ENCODE measurements around the gene AUH. TPM values are rescaled to one million over a fixed set of nuclear protein-coding genes. Genes with fewer than 3 reads are reported as not detected.

Gene AUH
- total RNA-seq, 1 donor: 19.6 TPM

GRCh38 chr9:91240596-91241165 is 121.0 kb downstream of the AUH start:
- DNase-seq (ENCODE audit: low read depth): no peak
- no peak for TF ChIP-seq CTCF (IDR thresholded peaks at IDR 0.05; ENCODE audit: insufficient read depth, low read length)
- H3K4me3 ChIP-seq (ENCODE audit: low read depth, low read length): no peak overlapping the region

GRCh38 chr9:91239367-91240111 is 122.2 kb downstream of the AUH start:
- H3K4me3 ChIP-seq (ENCODE audit: low read depth, low read length): no peak overlapping the region
- TF ChIP-seq CTCF (IDR thresholded peaks at IDR 0.05; ENCODE audit: insufficient read depth, low read length): no peak
- DNase-seq (ENCODE audit: low read depth): no peak

- DNase-seq (ENCODE audit: low read depth): no peak
- no peak for TF ChIP-seq CTCF (IDR thresholded peaks at IDR 0.05; ENCODE audit: insufficient read depth, low read length)
- no peak overlapping the region for H3K4me3 ChIP-seq (ENCODE audit: low read depth, low read length)
Measured at GRCh38 chr9:91234523-91234922, 127.2 kb downstream of the AUH start.

- no peak for TF ChIP-seq CTCF (IDR thresholded peaks at IDR 0.05; ENCODE audit: insufficient read depth, low read length)
- no peak overlapping the region for H3K4me3 ChIP-seq (ENCODE audit: low read depth, low read length)
- no peak for DNase-seq (ENCODE audit: low read depth)
Measured at GRCh38 chr9:91231619-91232018, 130.1 kb downstream of the AUH start.

GRCh38 chr9:91223000-91223399 is 138.7 kb downstream of the AUH start:
- DNase-seq (ENCODE audit: low read depth): no peak
- TF ChIP-seq CTCF (IDR thresholded peaks at IDR 0.05; ENCODE audit: insufficient read depth, low read length): no peak
- H3K4me3 ChIP-seq (ENCODE audit: low read depth, low read length): no peak overlapping the region

GRCh38 chr9:91222457-91222856 is 139.3 kb downstream of the AUH start:
- DNase-seq (ENCODE audit: low read depth): no peak
- H3K4me3 ChIP-seq (ENCODE audit: low read depth, low read length): no peak overlapping the region
- TF ChIP-seq CTCF (IDR thresholded peaks at IDR 0.05; ENCODE audit: insufficient read depth, low read length): no peak
